GM19035 (cell line): ENCODE results near the gene DSTYK.
"Not testable (repeated sequence)": the region's sequence is repeated elsewhere in the genome, so short reads cannot be mapped to it uniquely, and the experiment has no call there.

Experiments used
- ATAC-seq: cut with Tn5 transposase; IDR thresholded peaks from one replicate; pipeline ENCODE4 v1.9.1; 2021; ENCODE audit not compliant: unreplicated experiment

The DSTYK gene

GRCh38 chr1:205240569-205240968 is 29.1 kb upstream of the DSTYK start:
- no peak for ATAC-seq

GRCh38 chr1:205240118-205240517 is 28.6 kb upstream of the DSTYK start:
- no peak for ATAC-seq

GRCh38 chr1:205239078-205239477 is 27.6 kb upstream of the DSTYK start:
- no peak for ATAC-seq

GRCh38 chr1:205237526-205238484 is 26.3 kb upstream of the DSTYK start:
- no peak for ATAC-seq

GRCh38 chr1:205236951-205237475 is 25.5 kb upstream of the DSTYK start:
- no peak for ATAC-seq

GRCh38 chr1:205236526-205236925 is 25.0 kb upstream of the DSTYK start:
- ATAC-seq, result no peak

GRCh38 chr1:205235951-205236350 is 24.4 kb upstream of the DSTYK start:
- ATAC-seq, result no peak

- ATAC-seq, result not testable (repeated sequence)
Measured at GRCh38 chr1:205233986-205234385, 22.5 kb upstream of the DSTYK start.

- no peak for ATAC-seq
Measured at GRCh38 chr1:205232945-205233397, 21.5 kb upstream of the DSTYK start.

- ATAC-seq, result no peak
Measured at GRCh38 chr1:205232127-205232820, 20.8 kb upstream of the DSTYK start.

- ATAC-seq, result no peak
Measured at GRCh38 chr1:205230982-205231381, 19.5 kb upstream of the DSTYK start.

- ATAC-seq, result no peak
Measured at GRCh38 chr1:205229916-205230700, 18.6 kb upstream of the DSTYK start.

- no peak for ATAC-seq
Measured at GRCh38 chr1:205229399-205229871, 17.9 kb upstream of the DSTYK start.

GRCh38 chr1:205228093-205228521 is 16.6 kb upstream of the DSTYK start:
- ATAC-seq, result peak; percentile 31

- ATAC-seq, result peak; percentile 76
Measured at GRCh38 chr1:205227584-205228013, 16.1 kb upstream of the DSTYK start, which contains the start of gene TMCC2. TSS of gene TMCC2 (plus strand) at chr1:205227946. CDS start at chr1:205228565, 619 bp downstream.

- ATAC-seq, result no peak
Measured at GRCh38 chr1:205226868-205227583, 15.5 kb upstream of the DSTYK start.

GRCh38 chr1:205225901-205226765 is 14.6 kb upstream of the DSTYK start:
- no peak for ATAC-seq

- ATAC-seq, result no peak
Measured at GRCh38 chr1:205224736-205225135, 13.2 kb upstream of the DSTYK start.

- ATAC-seq, result no peak
Measured at GRCh38 chr1:205220421-205220820, 8.9 kb upstream of the DSTYK start.
